WTC11 (cell line): ENCODE measurements around the gene NLRP3. TPM values are rescaled to one million over a fixed set of nuclear protein-coding genes. Genes with fewer than 3 reads are reported as not detected.

ENCODE experiments used
- ATAC-seq: fragments of 200-7000 bp; cut with Tn5 transposase; 2 replicates; pipeline ENCODE4 v1.10.0; 2021; ENCODE audit warnings: mild to moderate bottlenecking, moderate library complexity
- CTCF ChIA-PET: fragments of 300-600 bp; sonication (Branson Sonifier 250); formaldehyde crosslinking; loops from one replicate; lab custom pipeline; 2021; ENCODE audit warnings: antibody characterized with exemption; lab: Charles Lee
- POLR2A ChIA-PET: fragments of 350-600 bp; sonication (Branson Sonifier 250); formaldehyde crosslinking; loops from one replicate; lab custom pipeline; 2021; ENCODE audit warnings: antibody characterized with exemption; lab: Charles Lee
- DNase-seq: peaks from one replicate; pipeline ENCODE4 v3.0.0; 2021; ENCODE audit warnings: low spot score
- H3K27ac Mint-ChIP-seq: 2 replicates; pipeline ENCODE4 v1.8.0; 2021; ENCODE audit warnings: mixed read lengths
- H3K27me3 Mint-ChIP-seq: 2 replicates; pipeline ENCODE4 v1.8.0; 2021; ENCODE audit warnings: low read depth, mild to moderate bottlenecking, moderate library complexity, mixed read lengths
- H3K36me3 Mint-ChIP-seq: 2 replicates; pipeline ENCODE4 v1.8.0; 2021; ENCODE audit warnings: mixed read lengths
- H3K4me1 Mint-ChIP-seq: 2 replicates; pipeline ENCODE4 v1.8.0; 2022; ENCODE audit warnings: mixed read lengths
- H3K4me3 Mint-ChIP-seq: 2 replicates; pipeline ENCODE4 v1.8.0; 2021; ENCODE audit warnings: mild to moderate bottlenecking, moderate library complexity, mixed read lengths
- H3K9me3 Mint-ChIP-seq: 2 replicates; pipeline ENCODE4 v1.8.0; 2021; ENCODE audit warnings: mixed read lengths
- AR ChIP-seq: fragments of 250-450 bp; sonication (Bioruptor Pico); IDR thresholded peaks from 2 replicates; pipeline ENCODE4 v1.9.0; 2021; ENCODE audit warnings: mild to moderate bottlenecking
- CREB1 ChIP-seq: sonication (generic); formaldehyde crosslinking; IDR thresholded peaks from 2 replicates; pipeline ENCODE4 v1.8.0; 2023; ENCODE audit warnings: mild to moderate bottlenecking, missing genetic modification reagents
- CTCF ChIP-seq: fragments of 200-600 bp; IDR thresholded peaks from 2 replicates; pipeline ENCODE4 v1.8.0; 2022; ENCODE audit warnings: antibody characterized with exemption
- GTF2I ChIP-seq: fragments of 250-450 bp; sonication (Bioruptor Pico); conservative IDR thresholded peaks from 2 replicates; pipeline ENCODE4 v1.4.0; 2021; ENCODE audit warnings: mild to moderate bottlenecking
- JAZF1 ChIP-seq: fragments of 250-450 bp; sonication (Bioruptor Pico); IDR thresholded peaks from 2 replicates; pipeline ENCODE4 v1.9.0; 2021; ENCODE audit warnings: moderate library complexity, mild to moderate bottlenecking, inconsistent platforms
- MXD4 ChIP-seq: fragments of 250-450 bp; sonication (Bioruptor Pico); IDR thresholded peaks from 2 replicates; pipeline ENCODE4 v1.8.0; 2021; ENCODE audit warnings: mild to moderate bottlenecking, moderate library complexity, borderline replicate concordance
- NFATC4 ChIP-seq: fragments of 250-450 bp; sonication (Bioruptor Pico); IDR thresholded peaks from 2 replicates; pipeline ENCODE4 v1.9.0; 2021; ENCODE audit warnings: mild to moderate bottlenecking
- NR3C1 ChIP-seq: sonication (generic); formaldehyde crosslinking; conservative IDR thresholded peaks from 2 replicates; pipeline ENCODE4 v1.8.1; 2023; ENCODE audit warnings: low read depth, mild to moderate bottlenecking, missing genetic modification reagents
- TEAD4 ChIP-seq: sonication (generic); formaldehyde crosslinking; IDR thresholded peaks from 2 replicates; pipeline ENCODE4 v1.8.0; 2022; ENCODE audit warnings: mild to moderate bottlenecking, missing genetic modification reagents
- ZNF219 ChIP-seq: sonication (generic); formaldehyde crosslinking; IDR thresholded peaks from 2 replicates; pipeline ENCODE4 v1.8.0; 2023; ENCODE audit warnings: missing genetic modification reagents, mild to moderate bottlenecking, borderline replicate concordance
- ZNF317 ChIP-seq: sonication (generic); formaldehyde crosslinking; IDR thresholded peaks from 2 replicates; pipeline ENCODE4 v1.8.1; 2023; ENCODE audit warnings: low read depth, mild to moderate bottlenecking, moderate library complexity, missing genetic modification reagents, borderline replicate concordance
- total RNA-seq: library from RNA; stranded (reverse); gene quantifications from 3 replicates; pipeline ENCODE4 v1.2.3, GENCODE V29; 2021
- TF ChIP-seq, protein P1 (sequence below): sonication (generic); formaldehyde crosslinking; IDR thresholded peaks from 2 replicates; pipeline ENCODE4 v1.8.0; 2023; ENCODE audit warnings: mild to moderate bottlenecking, missing genetic modification reagents
- TF ChIP-seq, protein P2 (sequence below): fragments of 250-450 bp; sonication (Bioruptor Pico); IDR thresholded peaks from 2 replicates; pipeline ENCODE4 v1.8.0; 2021; ENCODE audit warnings: mild to moderate bottlenecking
- TF ChIP-seq, protein P3 (sequence below): sonication (generic); formaldehyde crosslinking; IDR thresholded peaks from 2 replicates; pipeline ENCODE4 v1.8.1; 2022; ENCODE audit warnings: low read depth, mild to moderate bottlenecking, moderate library complexity, missing genetic modification reagents, borderline replicate concordance
- TF ChIP-seq, protein P4 (sequence below): sonication (generic); formaldehyde crosslinking; IDR thresholded peaks from 2 replicates; pipeline ENCODE4 v1.8.0; 2022; ENCODE audit warnings: mild to moderate bottlenecking, missing genetic modification reagents
- TF ChIP-seq, protein P5 (sequence below): sonication (generic); formaldehyde crosslinking; IDR thresholded peaks from 2 replicates; pipeline ENCODE4 v1.8.1; 2022; ENCODE audit warnings: mild to moderate bottlenecking, missing genetic modification reagents, moderate library complexity, borderline replicate concordance

Gene NLRP3
- total RNA-seq, 1 experiment from 2014 or later, result 0.11 TPM

GRCh38 chr1:247494767-247495166 lies 78.8 kb downstream of the NLRP3 start:
- ChIA-PET CTCF (no interaction called here), POLR2A (no interaction called here)
- peaks cover 4% of the 10 kb centered on the region; the same call in 1 of the 2 replicates for H3K9me3 Mint-ChIP-seq
- peaks cover 24% of the 10 kb centered on the region for H3K4me1 Mint-ChIP-seq
- H3K27me3 Mint-ChIP-seq, result no peaks in the 10 kb centered on the region
- H3K27ac Mint-ChIP-seq, result no peak overlapping the region
- TF ChIP-seq AR (CRISPR knock-in tag) (no peak), CTCF (no peak), MXD4 (no peak), CREB1 (CRISPR knock-in tag) (no peak), NFATC4 (CRISPR knock-in tag) (no peak)
- TF ChIP-seq, protein P1, sequence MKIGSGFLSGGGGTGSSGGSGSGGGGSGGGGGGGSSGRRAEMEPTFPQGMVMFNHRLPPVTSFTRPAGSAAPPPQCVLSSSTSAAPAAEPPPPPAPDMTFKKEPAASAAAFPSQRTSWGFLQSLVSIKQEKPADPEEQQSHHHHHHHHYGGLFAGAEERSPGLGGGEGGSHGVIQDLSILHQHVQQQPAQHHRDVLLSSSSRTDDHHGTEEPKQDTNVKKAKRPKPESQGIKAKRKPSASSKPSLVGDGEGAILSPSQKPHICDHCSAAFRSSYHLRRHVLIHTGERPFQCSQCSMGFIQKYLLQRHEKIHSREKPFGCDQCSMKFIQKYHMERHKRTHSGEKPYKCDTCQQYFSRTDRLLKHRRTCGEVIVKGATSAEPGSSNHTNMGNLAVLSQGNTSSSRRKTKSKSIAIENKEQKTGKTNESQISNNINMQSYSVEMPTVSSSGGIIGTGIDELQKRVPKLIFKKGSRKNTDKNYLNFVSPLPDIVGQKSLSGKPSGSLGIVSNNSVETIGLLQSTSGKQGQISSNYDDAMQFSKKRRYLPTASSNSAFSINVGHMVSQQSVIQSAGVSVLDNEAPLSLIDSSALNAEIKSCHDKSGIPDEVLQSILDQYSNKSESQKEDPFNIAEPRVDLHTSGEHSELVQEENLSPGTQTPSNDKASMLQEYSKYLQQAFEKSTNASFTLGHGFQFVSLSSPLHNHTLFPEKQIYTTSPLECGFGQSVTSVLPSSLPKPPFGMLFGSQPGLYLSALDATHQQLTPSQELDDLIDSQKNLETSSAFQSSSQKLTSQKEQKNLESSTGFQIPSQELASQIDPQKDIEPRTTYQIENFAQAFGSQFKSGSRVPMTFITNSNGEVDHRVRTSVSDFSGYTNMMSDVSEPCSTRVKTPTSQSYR (CRISPR knock-in tag), result no peak
- H3K4me3 Mint-ChIP-seq, result no peak overlapping the region
- H3K36me3 Mint-ChIP-seq, result no peaks in the 10 kb centered on the region
- DNase-seq (no peak), ATAC-seq (no peak)

DNA sequence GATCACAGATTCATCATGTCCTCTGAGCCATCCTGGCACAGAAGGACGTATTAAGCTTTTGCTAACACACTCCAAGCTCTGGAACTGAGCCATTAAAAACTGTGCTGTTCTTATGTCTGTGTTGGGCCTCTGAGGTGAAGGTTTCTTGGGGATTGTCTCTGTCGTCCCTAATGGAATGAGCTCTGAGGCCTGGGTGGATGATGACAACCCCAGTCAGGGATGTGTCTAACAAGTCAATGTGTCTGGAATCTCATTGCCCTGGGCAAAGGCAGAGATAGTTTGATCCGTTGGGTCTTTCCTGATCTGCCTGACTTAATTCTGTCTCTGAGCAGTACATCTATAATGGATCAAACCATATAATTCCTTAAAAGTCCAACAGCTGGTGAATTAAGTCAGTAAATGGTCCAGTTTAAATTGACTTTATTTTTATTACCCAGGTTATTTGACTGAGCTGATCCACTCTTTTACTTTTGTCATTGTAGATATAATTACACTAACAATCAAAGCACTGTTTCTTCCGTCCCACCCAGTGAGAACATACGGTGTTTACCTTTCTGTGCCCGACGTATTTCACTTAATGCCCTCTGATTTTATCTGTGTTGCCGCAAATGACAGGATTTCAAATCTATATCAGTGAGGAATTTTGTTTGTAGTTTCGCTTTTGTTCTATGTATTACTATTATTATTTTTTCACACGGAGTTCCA lies 80.8 kb downstream of the NLRP3 start:
- no peak for ATAC-seq
- Mint-ChIP-seq H3K4me1 (peaks cover 16% of the 10 kb centered on the region), H3K4me3 (no peak overlapping the region), H3K9me3 (peaks cover 1% of the 10 kb centered on the region; the same call in 1 of the 2 replicates), H3K27me3 (no peaks in the 10 kb centered on the region), H3K36me3 (no peaks in the 10 kb centered on the region), H3K27ac (no peak overlapping the region)
- ChIA-PET POLR2A (no interaction called here), CTCF (interaction anchor here (0.6 to 1.1 kb wide), 2 partner anchors 35 to 237 kb away, joined by 4 to 7 read pairs; no protein-coding TSS in a partner anchor)
- no peak for DNase-seq
- TF ChIP-seq, protein P2, sequence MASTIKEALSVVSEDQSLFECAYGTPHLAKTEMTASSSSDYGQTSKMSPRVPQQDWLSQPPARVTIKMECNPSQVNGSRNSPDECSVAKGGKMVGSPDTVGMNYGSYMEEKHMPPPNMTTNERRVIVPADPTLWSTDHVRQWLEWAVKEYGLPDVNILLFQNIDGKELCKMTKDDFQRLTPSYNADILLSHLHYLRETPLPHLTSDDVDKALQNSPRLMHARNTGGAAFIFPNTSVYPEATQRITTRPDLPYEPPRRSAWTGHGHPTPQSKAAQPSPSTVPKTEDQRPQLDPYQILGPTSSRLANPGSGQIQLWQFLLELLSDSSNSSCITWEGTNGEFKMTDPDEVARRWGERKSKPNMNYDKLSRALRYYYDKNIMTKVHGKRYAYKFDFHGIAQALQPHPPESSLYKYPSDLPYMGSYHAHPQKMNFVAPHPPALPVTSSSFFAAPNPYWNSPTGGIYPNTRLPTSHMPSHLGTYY (CRISPR knock-in tag), result no peak
- TF ChIP-seq GTF2I (CRISPR knock-in tag) (no peak), ZNF219 (CRISPR knock-in tag) (no peak), NR3C1 (CRISPR knock-in tag) (no peak), NFATC4 (CRISPR knock-in tag) (no peak), CREB1 (CRISPR knock-in tag) (no peak), JAZF1 (no peak), TEAD4 (no peak), ZNF317 (CRISPR knock-in tag) (no peak)
- TF ChIP-seq, protein P3, sequence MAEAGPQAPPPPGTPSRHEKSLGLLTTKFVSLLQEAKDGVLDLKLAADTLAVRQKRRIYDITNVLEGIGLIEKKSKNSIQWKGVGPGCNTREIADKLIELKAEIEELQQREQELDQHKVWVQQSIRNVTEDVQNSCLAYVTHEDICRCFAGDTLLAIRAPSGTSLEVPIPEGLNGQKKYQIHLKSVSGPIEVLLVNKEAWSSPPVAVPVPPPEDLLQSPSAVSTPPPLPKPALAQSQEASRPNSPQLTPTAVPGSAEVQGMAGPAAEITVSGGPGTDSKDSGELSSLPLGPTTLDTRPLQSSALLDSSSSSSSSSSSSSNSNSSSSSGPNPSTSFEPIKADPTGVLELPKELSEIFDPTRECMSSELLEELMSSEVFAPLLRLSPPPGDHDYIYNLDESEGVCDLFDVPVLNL (CRISPR knock-in tag), result no peak
- TF ChIP-seq, protein P4, sequence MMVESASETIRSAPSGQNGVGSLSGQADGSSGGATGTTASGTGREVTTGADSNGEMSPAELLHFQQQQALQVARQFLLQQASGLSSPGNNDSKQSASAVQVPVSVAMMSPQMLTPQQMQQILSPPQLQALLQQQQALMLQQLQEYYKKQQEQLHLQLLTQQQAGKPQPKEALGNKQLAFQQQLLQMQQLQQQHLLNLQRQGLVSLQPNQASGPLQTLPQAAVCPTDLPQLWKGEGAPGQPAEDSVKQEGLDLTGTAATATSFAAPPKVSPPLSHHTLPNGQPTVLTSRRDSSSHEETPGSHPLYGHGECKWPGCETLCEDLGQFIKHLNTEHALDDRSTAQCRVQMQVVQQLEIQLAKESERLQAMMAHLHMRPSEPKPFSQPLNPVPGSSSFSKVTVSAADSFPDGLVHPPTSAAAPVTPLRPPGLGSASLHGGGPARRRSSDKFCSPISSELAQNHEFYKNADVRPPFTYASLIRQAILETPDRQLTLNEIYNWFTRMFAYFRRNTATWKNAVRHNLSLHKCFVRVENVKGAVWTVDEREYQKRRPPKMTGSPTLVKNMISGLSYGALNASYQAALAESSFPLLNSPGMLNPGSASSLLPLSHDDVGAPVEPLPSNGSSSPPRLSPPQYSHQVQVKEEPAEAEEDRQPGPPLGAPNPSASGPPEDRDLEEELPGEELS (CRISPR knock-in tag), result no peak
- TF ChIP-seq, protein P1 (CRISPR knock-in tag), result no peak
- TF ChIP-seq, protein P5, sequence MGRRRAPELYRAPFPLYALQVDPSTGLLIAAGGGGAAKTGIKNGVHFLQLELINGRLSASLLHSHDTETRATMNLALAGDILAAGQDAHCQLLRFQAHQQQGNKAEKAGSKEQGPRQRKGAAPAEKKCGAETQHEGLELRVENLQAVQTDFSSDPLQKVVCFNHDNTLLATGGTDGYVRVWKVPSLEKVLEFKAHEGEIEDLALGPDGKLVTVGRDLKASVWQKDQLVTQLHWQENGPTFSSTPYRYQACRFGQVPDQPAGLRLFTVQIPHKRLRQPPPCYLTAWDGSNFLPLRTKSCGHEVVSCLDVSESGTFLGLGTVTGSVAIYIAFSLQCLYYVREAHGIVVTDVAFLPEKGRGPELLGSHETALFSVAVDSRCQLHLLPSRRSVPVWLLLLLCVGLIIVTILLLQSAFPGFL, result no peak
